Liver (tissue), 9 donors: ENCODE data around the gene SLC25A44. TPM values are rescaled to one million over a fixed set of nuclear protein-coding genes. Genes with fewer than 3 reads are reported as not detected.
A peak's percentile ranks its signal among the peaks of the same experiment; 100 is the strongest.

Experiments
- DNase-seq: peaks from one replicate; pipeline ENCODE4 v3.0.0-alpha.2; 2017; ENCODE audit warnings: low spot score
- H3K27ac ChIP-seq, 2 donors: one replicate each; pipeline ENCODE4 v1.7.0; 2013; ENCODE audit warnings: inconsistent platforms in 2 of 2, low read length in 2 of 2, control low read depth in 1 of 2, low read depth in 1 of 2, mild to moderate bottlenecking in 1 of 2
- H3K27me3 ChIP-seq, 4 donors: one replicate each; pipeline versions ENCODE4 v1.6.1 to v1.7.0; 2013; ENCODE audit warnings: low read length in 3 of 4, inconsistent platforms in 1 of 4, mild to moderate bottlenecking in 1 of 4, moderate library complexity in 1 of 4; ENCODE audit not compliant: control insufficient read depth in 4 of 4, insufficient read depth in 4 of 4
- H3K36me3 ChIP-seq, 4 donors: one replicate each; pipeline versions ENCODE4 v1.6.1 to v1.7.0; 2013; ENCODE audit warnings: low read length in 3 of 4, mild to moderate bottlenecking in 3 of 4, low read depth in 1 of 4, moderate library complexity in 1 of 4; ENCODE audit not compliant: control insufficient read depth in 4 of 4, insufficient read depth in 3 of 4
- H3K4me1 ChIP-seq, 4 donors: one replicate each; pipeline versions ENCODE4 v1.6.1 to v1.7.0; 2013; ENCODE audit warnings: low read length in 3 of 4, mild to moderate bottlenecking in 3 of 4, moderate library complexity in 1 of 4; ENCODE audit not compliant: control insufficient read depth in 4 of 4, insufficient read depth in 4 of 4
- H3K4me3 ChIP-seq, 3 donors: one replicate each; pipeline versions ENCODE4 v1.6.1 to v1.7.0; 2013; ENCODE audit warnings: low read length in 3 of 3, control low read depth in 1 of 3, low read depth in 1 of 3, mild to moderate bottlenecking in 1 of 3
- H3K9ac ChIP-seq, 2 donors: one replicate each; pipeline ENCODE4 v1.7.0; 2013; ENCODE audit warnings: low read length in 2 of 2, mild to moderate bottlenecking in 2 of 2, moderate library complexity in 2 of 2, control low read depth in 1 of 2, low read depth in 1 of 2
- H3K9me3 ChIP-seq, 4 donors: one replicate each; pipeline versions ENCODE4 v1.6.1 to v1.7.0; 2013; ENCODE audit warnings: low read length in 3 of 4; ENCODE audit not compliant: control insufficient read depth in 4 of 4
- CTCF ChIP-seq: fragments of 150-350 bp; IDR thresholded peaks from 2 replicates; pipeline ENCODE4 v1.5.1; 2017; ENCODE audit warnings: improper control_type of control experiment, low read depth, low read length; ENCODE audit not compliant: missing input control
- EGR1 ChIP-seq, 2 donors: IDR thresholded peaks; 2 replicates each; pipeline ENCODE4 v1.6.1; 2016 to 2018; ENCODE audit warnings: antibody characterized with exemption in 2 of 2, low read depth in 2 of 2
- FOXA1 ChIP-seq: IDR thresholded peaks from 2 replicates; pipeline ENCODE4 v1.6.1; 2016; ENCODE audit warnings: antibody characterized with exemption
- FOXA2 ChIP-seq: IDR thresholded peaks from 2 replicates; pipeline ENCODE4 v1.6.1; 2016; ENCODE audit warnings: antibody characterized with exemption
- GABPA ChIP-seq, 2 donors: IDR thresholded peaks in 1 of 2; conservative IDR thresholded peaks in 1 of 2; 2 replicates each; pipeline ENCODE4 v1.6.1; 2016; ENCODE audit warnings: antibody characterized with exemption in 2 of 2, mild to moderate bottlenecking in 1 of 2, moderate library complexity in 1 of 2
- HNF4A ChIP-seq, 2 donors: conservative IDR thresholded peaks; 2 replicates each; pipeline ENCODE4 v1.6.1; 2016; ENCODE audit warnings: antibody characterized with exemption in 2 of 2, mild to moderate bottlenecking in 2 of 2
- HNF4G ChIP-seq: IDR thresholded peaks from 2 replicates; pipeline ENCODE4 v1.6.1; 2016; ENCODE audit warnings: antibody characterized with exemption
- JUND ChIP-seq, 2 donors: IDR thresholded peaks; 2 replicates each; pipeline ENCODE4 v1.6.1; 2016; ENCODE audit warnings: antibody characterized with exemption in 2 of 2
- MAX ChIP-seq: IDR thresholded peaks from 2 replicates; pipeline ENCODE4 v1.6.1; 2016; ENCODE audit warnings: antibody characterized with exemption
- NR2F2 ChIP-seq: IDR thresholded peaks from 2 replicates; pipeline ENCODE4 v1.6.1; 2016; ENCODE audit warnings: antibody characterized with exemption
- RAD21 ChIP-seq, 2 donors: IDR thresholded peaks; 2 replicates each; pipeline ENCODE4 v1.6.1; 2016; ENCODE audit warnings: antibody characterized with exemption in 2 of 2, mild to moderate bottlenecking in 2 of 2
- RXRA ChIP-seq, 2 donors: IDR thresholded peaks; 2 replicates each; pipeline ENCODE4 v1.6.1; 2017 to 2018; ENCODE audit warnings: antibody characterized with exemption in 2 of 2, mild to moderate bottlenecking in 1 of 2
- SP1 ChIP-seq: IDR thresholded peaks from 2 replicates; pipeline ENCODE4 v1.6.1; 2018; ENCODE audit warnings: antibody characterized with exemption, mild to moderate bottlenecking
- TAF1 ChIP-seq: conservative IDR thresholded peaks from 2 replicates; pipeline ENCODE4 v1.6.1; 2016; ENCODE audit warnings: antibody characterized with exemption, mild to moderate bottlenecking
- YY1 ChIP-seq: IDR thresholded peaks from 2 replicates; pipeline ENCODE4 v1.6.1; 2016; ENCODE audit warnings: antibody characterized with exemption, mild to moderate bottlenecking
- WGBS: extraction: QIAGEN DNeasy Blood & Tissue Kit; methylation state at CpG from one replicate; pipeline ENCODE4 v1.1.7; 2013; 5-methylcytosine and 5-hydroxymethylcytosine counted together
- polyA plus RNA-seq, 2 donors: library from polyadenylated mRNA; stranded (reverse) in 1 of 2; unstranded in 1 of 2; fragments of 200-250 nt in 1 of 2; fragments of >200 nt in 1 of 2; fragmentation: Nextera tagmentation in 1 of 2; extraction: Ambion mirVana in 1 of 2; gene quantifications; one replicate each; pipeline versions ENCODE4 v1.2.1 to v1.2.3, GENCODE V29; 2013 to 2015
- total RNA-seq, 2 donors: library from RNA; depleted of rRNA; stranded (reverse); fragments of >200 nt; gene quantifications; one replicate each; pipeline ENCODE4 v1.2.3, GENCODE V29; 2014
- TF ChIP-seq, protein P1 (sequence below): IDR thresholded peaks from 2 replicates; pipeline ENCODE4 v1.6.1; 2016; ENCODE audit warnings: antibody characterized with exemption
- TF ChIP-seq, protein P2 (sequence below): IDR thresholded peaks from 2 replicates; pipeline ENCODE4 v1.6.1; 2016; ENCODE audit warnings: antibody characterized with exemption, mild to moderate bottlenecking
- TF ChIP-seq, protein P3 (sequence below): IDR thresholded peaks from 2 replicates; pipeline ENCODE4 v1.6.1; 2016; ENCODE audit warnings: antibody characterized with exemption
- donor health status: healthy.
- donor health status: healthy.
- donor health status: healthy.
- donor health status: healthy.
- donor health status: healthy.

SLC25A44 gene
- total and polyA plus RNA-seq, 4 donors: 10.2 to 21.8 (median 15.9) TPM

- peak overlapping the region in 1 of 3 donors; percentile 72 for H3K4me3 ChIP-seq
- H3K27ac ChIP-seq: peak overlapping the region; percentile 96 to 99
- H3K9ac ChIP-seq: peak overlapping the region in 1 of 2 donors; percentile 46
- TF ChIP-seq EGR1 (IDR thresholded peaks at IDR 0.05; ENCODE audit: low read depth in 2 of 2) (no peak), TAF1 (no peak), MAX (no peak), HNF4G (no peak), JUND (IDR thresholded peaks at IDR 0.05) (no peak)
- TF ChIP-seq, protein P1, sequence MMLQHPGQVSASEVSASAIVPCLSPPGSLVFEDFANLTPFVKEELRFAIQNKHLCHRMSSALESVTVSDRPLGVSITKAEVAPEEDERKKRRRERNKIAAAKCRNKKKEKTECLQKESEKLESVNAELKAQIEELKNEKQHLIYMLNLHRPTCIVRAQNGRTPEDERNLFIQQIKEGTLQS: no peak
- no peak for DNase-seq
- H3K36me3 ChIP-seq: peaks cover 3 to 34% (median 25%) of the 10 kb centered on the region in 4 donors
- 87% methylated on average over 9 of the region's 9 CpGs for WGBS
- H3K27me3 ChIP-seq: no peaks in the 10 kb centered on the region
- H3K9me3 ChIP-seq: no peaks in the 10 kb centered on the region
- H3K4me1 ChIP-seq: peaks cover 1 to 26% (median 14%) of the 10 kb centered on the region in 4 donors
Measured at GRCh38 chr1:156212130-156212529, 18.2 kb downstream of the SLC25A44 start.

- Histone ChIP-seq H3K27me3 (no peaks in the 10 kb centered on the region), H3K36me3 (peaks cover 3 to 28% (median 19%) of the 10 kb centered on the region in 4 donors), H3K4me1 (peaks cover 4 to 34% (median 23%) of the 10 kb centered on the region in 4 donors), H3K9ac (peak within 1 kb of the TSS; percentile 92 to 95), H3K9me3 (no peaks in the 10 kb centered on the region), H3K4me3 (peak within 1 kb of the TSS; percentile 72 to 99 (median 79)), H3K27ac (peak within 1 kb of the TSS; percentile 96 to 99)
- no peak for TF ChIP-seq CTCF
- peak; percentile 91 to 96 for TF ChIP-seq EGR1 (IDR thresholded peaks at IDR 0.05; ENCODE audit: low read depth in 2 of 2)
- peak; percentile 99 for TF ChIP-seq YY1
- TF ChIP-seq, protein P2, sequence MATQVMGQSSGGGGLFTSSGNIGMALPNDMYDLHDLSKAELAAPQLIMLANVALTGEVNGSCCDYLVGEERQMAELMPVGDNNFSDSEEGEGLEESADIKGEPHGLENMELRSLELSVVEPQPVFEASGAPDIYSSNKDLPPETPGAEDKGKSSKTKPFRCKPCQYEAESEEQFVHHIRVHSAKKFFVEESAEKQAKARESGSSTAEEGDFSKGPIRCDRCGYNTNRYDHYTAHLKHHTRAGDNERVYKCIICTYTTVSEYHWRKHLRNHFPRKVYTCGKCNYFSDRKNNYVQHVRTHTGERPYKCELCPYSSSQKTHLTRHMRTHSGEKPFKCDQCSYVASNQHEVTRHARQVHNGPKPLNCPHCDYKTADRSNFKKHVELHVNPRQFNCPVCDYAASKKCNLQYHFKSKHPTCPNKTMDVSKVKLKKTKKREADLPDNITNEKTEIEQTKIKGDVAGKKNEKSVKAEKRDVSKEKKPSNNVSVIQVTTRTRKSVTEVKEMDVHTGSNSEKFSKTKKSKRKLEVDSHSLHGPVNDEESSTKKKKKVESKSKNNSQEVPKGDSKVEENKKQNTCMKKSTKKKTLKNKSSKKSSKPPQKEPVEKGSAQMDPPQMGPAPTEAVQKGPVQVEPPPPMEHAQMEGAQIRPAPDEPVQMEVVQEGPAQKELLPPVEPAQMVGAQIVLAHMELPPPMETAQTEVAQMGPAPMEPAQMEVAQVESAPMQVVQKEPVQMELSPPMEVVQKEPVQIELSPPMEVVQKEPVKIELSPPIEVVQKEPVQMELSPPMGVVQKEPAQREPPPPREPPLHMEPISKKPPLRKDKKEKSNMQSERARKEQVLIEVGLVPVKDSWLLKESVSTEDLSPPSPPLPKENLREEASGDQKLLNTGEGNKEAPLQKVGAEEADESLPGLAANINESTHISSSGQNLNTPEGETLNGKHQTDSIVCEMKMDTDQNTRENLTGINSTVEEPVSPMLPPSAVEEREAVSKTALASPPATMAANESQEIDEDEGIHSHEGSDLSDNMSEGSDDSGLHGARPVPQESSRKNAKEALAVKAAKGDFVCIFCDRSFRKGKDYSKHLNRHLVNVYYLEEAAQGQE: peak; percentile 82
- TF ChIP-seq MAX: peak; percentile 14
- TF ChIP-seq, protein P1: peak; percentile 2
- TF ChIP-seq FOXA2: no peak
- TF ChIP-seq SP1: peak; percentile 90
- TF ChIP-seq FOXA1: peak; percentile 42
- TF ChIP-seq, protein P3, sequence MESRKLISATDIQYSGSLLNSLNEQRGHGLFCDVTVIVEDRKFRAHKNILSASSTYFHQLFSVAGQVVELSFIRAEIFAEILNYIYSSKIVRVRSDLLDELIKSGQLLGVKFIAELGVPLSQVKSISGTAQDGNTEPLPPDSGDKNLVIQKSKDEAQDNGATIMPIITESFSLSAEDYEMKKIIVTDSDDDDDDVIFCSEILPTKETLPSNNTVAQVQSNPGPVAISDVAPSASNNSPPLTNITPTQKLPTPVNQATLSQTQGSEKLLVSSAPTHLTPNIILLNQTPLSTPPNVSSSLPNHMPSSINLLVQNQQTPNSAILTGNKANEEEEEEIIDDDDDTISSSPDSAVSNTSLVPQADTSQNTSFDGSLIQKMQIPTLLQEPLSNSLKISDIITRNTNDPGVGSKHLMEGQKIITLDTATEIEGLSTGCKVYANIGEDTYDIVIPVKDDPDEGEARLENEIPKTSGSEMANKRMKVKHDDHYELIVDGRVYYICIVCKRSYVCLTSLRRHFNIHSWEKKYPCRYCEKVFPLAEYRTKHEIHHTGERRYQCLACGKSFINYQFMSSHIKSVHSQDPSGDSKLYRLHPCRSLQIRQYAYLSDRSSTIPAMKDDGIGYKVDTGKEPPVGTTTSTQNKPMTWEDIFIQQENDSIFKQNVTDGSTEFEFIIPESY: peak; percentile 99
- no peak for TF ChIP-seq GABPA (IDR thresholded peaks at IDR 0.05 in 1 of 2, conservative IDR thresholded peaks at IDR 0.05 in 1 of 2)
- TF ChIP-seq RXRA (IDR thresholded peaks at IDR 0.05): peak; percentile 34 to 36
- peak; percentile 28 for TF ChIP-seq RAD21 (IDR thresholded peaks at IDR 0.05)
- TF ChIP-seq NR2F2: no peak
- peak; percentile 86 for TF ChIP-seq TAF1
- no peak for TF ChIP-seq HNF4A (conservative IDR thresholded peaks at IDR 0.05)
- TF ChIP-seq JUND (IDR thresholded peaks at IDR 0.05): no peak
- TF ChIP-seq HNF4G: no peak
- peak; percentile 95 for DNase-seq
- under 1% methylated on average over 61 of the region's 61 CpGs for WGBS
Measured at GRCh38 chr1:156212833-156213643, 19.1 kb downstream of the SLC25A44 start, which contains the start of gene PMF1. PMF1 (plus strand) TSS chr1:156213007; CDS start chr1:156213016, 9 bp downstream.
